HEK293 (cell line): ENCODE results near the gene LRP10.

Source experiments
- ATF2 ChIP-seq: fragments of 450-650 bp; formaldehyde crosslinking; IDR thresholded peaks from 2 replicates; pipeline ENCODE4 v1.5.1; 2016; ENCODE audit warnings: missing biosample characterization, missing genetic modification characterization, low read depth
- CTCF ChIP-seq: fragments of 450-650 bp; formaldehyde crosslinking; IDR thresholded peaks from 2 replicates; pipeline ENCODE4 v1.5.1; 2016; ENCODE audit warnings: missing biosample characterization, missing genetic modification characterization
- GLI4 ChIP-seq: fragments of 450-650 bp; formaldehyde crosslinking; IDR thresholded peaks from 2 replicates; pipeline ENCODE4 v1.5.1; 2016; ENCODE audit warnings: missing biosample characterization, missing genetic modification characterization
- HIC1 ChIP-seq: fragments of 450-650 bp; formaldehyde crosslinking; IDR thresholded peaks from 2 replicates; pipeline ENCODE4 v1.5.1; 2016; ENCODE audit warnings: missing biosample characterization, missing genetic modification characterization
- SP2 ChIP-seq: fragments of 450-650 bp; formaldehyde crosslinking; IDR thresholded peaks from 2 replicates; pipeline ENCODE4 v1.5.1; 2016; ENCODE audit warnings: missing biosample characterization, missing genetic modification characterization
- ZBTB26 ChIP-seq: fragments of 450-650 bp; formaldehyde crosslinking; optimal IDR thresholded peaks from 2 replicates; pipeline ENCODE3; 2016; ENCODE audit warnings: missing biosample characterization, mild to moderate bottlenecking, missing genetic modification characterization
- ZBTB6 ChIP-seq: fragments of 450-650 bp; formaldehyde crosslinking; IDR thresholded peaks from 2 replicates; pipeline ENCODE4 v1.5.1; 2017; ENCODE audit warnings: missing biosample characterization, missing genetic modification characterization
- ZNF121 ChIP-seq: fragments of 450-650 bp; formaldehyde crosslinking; IDR thresholded peaks from 2 replicates; pipeline ENCODE4 v1.5.1; 2016; ENCODE audit warnings: missing biosample characterization, missing genetic modification characterization
- ZNF311 ChIP-seq: fragments of 450-650 bp; formaldehyde crosslinking; IDR thresholded peaks from 2 replicates; pipeline ENCODE4 v1.5.1; 2017; ENCODE audit warnings: missing biosample characterization, missing genetic modification characterization, borderline replicate concordance
- ZNF335 ChIP-seq: fragments of 450-650 bp; formaldehyde crosslinking; conservative IDR thresholded peaks from 2 replicates; pipeline ENCODE4 v1.5.1; 2016; ENCODE audit warnings: missing biosample characterization, missing genetic modification characterization
- ZNF530 ChIP-seq: fragments of 450-650 bp; formaldehyde crosslinking; IDR thresholded peaks from 2 replicates; pipeline ENCODE4 v1.5.1; 2016; ENCODE audit warnings: low read depth, missing biosample characterization, missing genetic modification characterization
- ZNF558 ChIP-seq: fragments of 450-650 bp; formaldehyde crosslinking; IDR thresholded peaks from 2 replicates; pipeline ENCODE4 v1.5.1; 2016; ENCODE audit warnings: missing biosample characterization, missing genetic modification characterization
- TF ChIP-seq, protein P1 (sequence below): fragments of 450-650 bp; formaldehyde crosslinking; IDR thresholded peaks from 2 replicates; pipeline ENCODE4; 2016; ENCODE audit warnings: missing biosample characterization, missing genetic modification characterization
- TF ChIP-seq, protein P2 (sequence below): fragments of 450-650 bp; formaldehyde crosslinking; IDR thresholded peaks from 2 replicates; pipeline ENCODE4 v1.5.1; 2016; ENCODE audit warnings: missing biosample characterization, missing genetic modification characterization, low read depth

DNA sequence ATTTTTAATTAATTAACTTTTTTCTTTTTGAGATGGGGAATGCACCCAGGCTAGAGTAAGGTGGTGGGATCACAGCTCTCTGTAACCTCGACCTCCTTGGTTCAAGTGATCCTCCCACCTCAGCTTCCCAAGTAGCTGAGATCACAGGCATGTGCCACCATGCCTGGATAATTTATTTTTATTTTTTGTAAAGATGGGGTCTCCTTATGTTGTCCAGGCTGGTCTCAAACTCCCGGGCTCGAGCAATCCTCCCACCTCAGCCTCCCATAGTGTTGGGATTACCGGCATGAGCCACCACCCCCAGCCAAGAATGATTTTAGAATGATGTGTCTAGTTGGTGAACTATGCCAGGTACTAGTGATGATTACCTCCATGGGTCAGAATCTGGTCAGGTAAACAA is 6.6 kb upstream of the LRP10 start:
- TF ChIP-seq CTCF (no peak), ZNF530 (tag by site-specific recombination) (no peak), ZNF311 (tag by site-specific recombination) (no peak), ZBTB6 (tag by site-specific recombination) (no peak), ZNF121 (tag by site-specific recombination) (no peak), ZNF335 (tag by site-specific recombination) (no peak), HIC1 (no peak), ATF2 (no peak), SP2 (tag by site-specific recombination) (no peak), ZNF558 (no peak), GLI4 (tag by site-specific recombination) (no peak), ZBTB26 (no peak)
- TF ChIP-seq, protein P1, sequence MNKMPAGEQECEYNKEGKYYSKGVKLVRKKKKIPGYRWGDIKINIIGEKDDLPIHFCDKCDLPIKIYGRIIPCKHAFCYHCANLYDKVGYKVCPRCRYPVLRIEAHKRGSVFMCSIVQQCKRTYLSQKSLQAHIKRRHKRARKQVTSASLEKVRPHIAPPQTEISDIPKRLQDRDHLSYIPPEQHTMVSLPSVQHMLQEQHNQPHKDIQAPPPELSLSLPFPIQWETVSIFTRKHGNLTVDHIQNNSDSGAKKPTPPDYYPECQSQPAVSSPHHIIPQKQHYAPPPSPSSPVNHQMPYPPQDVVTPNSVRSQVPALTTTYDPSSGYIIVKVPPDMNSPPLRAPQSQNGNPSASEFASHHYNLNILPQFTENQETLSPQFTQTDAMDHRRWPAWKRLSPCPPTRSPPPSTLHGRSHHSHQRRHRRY (tag by site-specific recombination) = no peak
- TF ChIP-seq, protein P2, sequence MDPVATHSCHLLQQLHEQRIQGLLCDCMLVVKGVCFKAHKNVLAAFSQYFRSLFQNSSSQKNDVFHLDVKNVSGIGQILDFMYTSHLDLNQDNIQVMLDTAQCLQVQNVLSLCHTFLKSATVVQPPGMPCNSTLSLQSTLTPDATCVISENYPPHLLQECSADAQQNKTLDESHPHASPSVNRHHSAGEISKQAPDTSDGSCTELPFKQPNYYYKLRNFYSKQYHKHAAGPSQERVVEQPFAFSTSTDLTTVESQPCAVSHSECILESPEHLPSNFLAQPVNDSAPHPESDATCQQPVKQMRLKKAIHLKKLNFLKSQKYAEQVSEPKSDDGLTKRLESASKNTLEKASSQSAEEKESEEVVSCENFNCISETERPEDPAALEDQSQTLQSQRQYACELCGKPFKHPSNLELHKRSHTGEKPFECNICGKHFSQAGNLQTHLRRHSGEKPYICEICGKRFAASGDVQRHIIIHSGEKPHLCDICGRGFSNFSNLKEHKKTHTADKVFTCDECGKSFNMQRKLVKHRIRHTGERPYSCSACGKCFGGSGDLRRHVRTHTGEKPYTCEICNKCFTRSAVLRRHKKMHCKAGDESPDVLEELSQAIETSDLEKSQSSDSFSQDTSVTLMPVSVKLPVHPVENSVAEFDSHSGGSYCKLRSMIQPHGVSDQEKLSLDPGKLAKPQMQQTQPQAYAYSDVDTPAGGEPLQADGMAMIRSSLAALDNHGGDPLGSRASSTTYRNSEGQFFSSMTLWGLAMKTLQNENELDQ = no peak
